K562 (cell line): ENCODE results near the gene GRWD1. TPM values are rescaled to one million over a fixed set of nuclear protein-coding genes. Genes with fewer than 3 reads are reported as not detected.
A peak's percentile ranks its signal among the peaks of the same experiment; 100 is the strongest.

Experiments
- ATAC-seq: fragments of 200-7000 bp; cut with Tn5 transposase; 3 replicates; pipeline ENCODE4 v1.9.1; 2020; ENCODE audit warnings: moderate library complexity
- Bru-seq: library from RNA; stranded (reverse); fragments of 400-500 nt; gene quantifications from one replicate; lab custom pipeline; 2021; lab: Mats Ljungman, UMichigan
- BruChase-seq, 2 experiments: library from RNA; stranded (reverse); fragments of 400-500 nt; gene quantifications; one replicate each; lab custom pipeline; 2021; lab: Mats Ljungman, UMichigan
- BruUV-seq: library from RNA; stranded (reverse); fragments of 400-500 nt; replicated peaks from 2 replicates; lab custom pipeline; 2021; lab: Mats Ljungman, UMichigan
- CTCF ChIA-PET: fragments of 300-600 bp; formaldehyde crosslinking; extraction: SDS; loops from one replicate; lab custom pipeline; 2021; ENCODE audit warnings: low intra/inter-chr PET ratio; lab: Yijun Ruan, JAX
- POLR2A ChIA-PET: fragments of 300-600, 350-650 bp; sonication (Branson Sonifier 250); formaldehyde crosslinking; extraction: SDS; loops from one replicate; lab custom pipeline; 2021; ENCODE audit warnings: antibody characterized with exemption, inconsistent platforms; lab: Yijun Ruan, JAX
- DNase-seq, 4 experiments: peaks; one replicate each; pipeline versions ENCODE4 v3.0.0 to v3.0.0-alpha.2; 2011 to 2018; ENCODE audit warnings: low spot score in 3 of 4, mixed read lengths in 3 of 4; ENCODE audit errors: extremely low read depth in 1 of 4
- FAIRE-seq: peaks from 2 replicates; lab custom pipeline; 2011; peaks lifted over from hg19 to GRCh38; lab: Jason Lieb, UNC
- H2AFZ ChIP-seq: 2 replicates; pipeline ENCODE4 v1.6.0; 2011; ENCODE audit warnings: low read depth, low read length, control low read depth, inconsistent platforms
- H3K27ac ChIP-seq: fragments of 200-600 bp; 3 replicates; pipeline ENCODE4 v1.8.0; 2011; ENCODE audit warnings: low read depth, mild to moderate bottlenecking, control low read depth, inconsistent platforms, low read length, moderate library complexity, mixed read lengths; ENCODE audit errors: extremely low read depth
- H3K27me3 ChIP-seq, 2 experiments: fragments of 300-600 bp in 1 of 2; 2 replicates in 1 of 2; 3 replicates in 1 of 2; pipeline versions ENCODE4 v1.6.0 to v1.8.0; 2011; ENCODE audit warnings: inconsistent platforms in 2 of 2, low read length in 2 of 2, mild to moderate bottlenecking in 1 of 2, mixed read lengths in 1 of 2, moderate library complexity in 1 of 2; ENCODE audit not compliant: control insufficient read depth in 2 of 2, insufficient read depth in 2 of 2
- H3K36me3 ChIP-seq: fragments of 300-600 bp; 3 replicates; pipeline ENCODE4 v1.8.0; 2011; ENCODE audit warnings: mild to moderate bottlenecking, low read length, inconsistent platforms; ENCODE audit not compliant: control insufficient read depth, insufficient read depth
- H3K4me1 ChIP-seq, 2 experiments: fragments of 200-600 bp in 1 of 2; replicated peaks in 1 of 2; 2 replicates in 1 of 2; 3 replicates in 1 of 2; pipeline versions ENCODE4 v1.5.1 to v1.8.0; 2011; ENCODE audit warnings: inconsistent platforms in 2 of 2, low read length in 2 of 2, mild to moderate bottlenecking in 1 of 2, mixed read lengths in 1 of 2, moderate library complexity in 1 of 2; ENCODE audit not compliant: control insufficient read depth in 2 of 2, insufficient read depth in 2 of 2
- H3K4me2 ChIP-seq: 2 replicates; pipeline ENCODE4 v1.6.1; 2011; ENCODE audit warnings: low read length, control low read depth, inconsistent platforms, mixed read lengths; ENCODE audit not compliant: insufficient read depth
- H3K4me3 ChIP-seq: fragments of 200-600 bp; sonication (generic), shearing (Covaris generic); 2 replicates; pipeline ENCODE4 v1.5.1; 2016; ENCODE audit warnings: control low read depth, inconsistent platforms
- H3K79me2 ChIP-seq: fragments of 200-600 bp; 3 replicates; pipeline ENCODE4 v1.8.0; 2011; ENCODE audit warnings: low read length, inconsistent platforms; ENCODE audit not compliant: control insufficient read depth, insufficient read depth
- H3K9ac ChIP-seq, 2 experiments: 2 replicates each; pipeline versions ENCODE4 v1.6.0 to v1.6.1; 2011; ENCODE audit warnings: low read depth in 2 of 2, low read length in 2 of 2, control low read depth in 1 of 2, inconsistent platforms in 1 of 2, mild to moderate bottlenecking in 1 of 2, mixed read lengths in 1 of 2; ENCODE audit not compliant: insufficient read depth in 1 of 2
- H3K9me1 ChIP-seq: one replicate; pipeline ENCODE4 v1.6.0; 2011; ENCODE audit warnings: inconsistent platforms, mild to moderate bottlenecking, low read length, moderate library complexity; ENCODE audit not compliant: control insufficient read depth, insufficient read depth
- H3K9me3 ChIP-seq: replicated peaks from 2 replicates; pipeline ENCODE4 v1.5.1; 2011; ENCODE audit warnings: low read depth, low read length, inconsistent platforms; ENCODE audit not compliant: control insufficient read depth, insufficient read depth
- H4K20me1 ChIP-seq: replicated peaks from 2 replicates; pipeline ENCODE4 v1.6.1; 2011; ENCODE audit warnings: low read length, inconsistent platforms, mixed read lengths; ENCODE audit not compliant: control insufficient read depth, insufficient read depth
- CREB3 ChIP-seq: fragments of 450-650 bp; conservative IDR thresholded peaks from 2 replicates; pipeline ENCODE4 v1.6.1; 2016; ENCODE audit warnings: missing genetic modification characterization, low read depth, mild to moderate bottlenecking, missing compliant biosample characterization, moderate library complexity
- DPF2 ChIP-seq: fragments of 450-650 bp; IDR thresholded peaks from 2 replicates; pipeline ENCODE4 v1.6.1; 2016
- KLF16 ChIP-seq: IDR thresholded peaks from 2 replicates; pipeline ENCODE4 v1.6.1; 2016; ENCODE audit warnings: antibody characterized with exemption
- PKNOX1 ChIP-seq: fragments of 450-650 bp; IDR thresholded peaks from 2 replicates; pipeline ENCODE4 v1.6.1; 2016
- TAF7 ChIP-seq: fragments of 450-650 bp; IDR thresholded peaks from 2 replicates; pipeline ENCODE4 v1.6.1; 2016; ENCODE audit warnings: missing genetic modification characterization, missing compliant biosample characterization
- TBL1XR1 ChIP-seq, 2 experiments: IDR thresholded peaks; 2 replicates each; pipeline ENCODE4 v1.6.1; 2012; ENCODE audit warnings: improper control_type of control experiment in 2 of 2, low read length in 2 of 2, mild to moderate bottlenecking in 1 of 2
- TRIM24 ChIP-seq, 2 experiments: fragments of 450-650 bp; IDR thresholded peaks; 2 replicates each; pipeline ENCODE4 v1.6.1; 2016
- TRIM28 ChIP-seq: fragments of 450-650 bp; IDR thresholded peaks from 2 replicates; pipeline ENCODE4 v1.6.1; 2017
- USF1 ChIP-seq: sonication (generic); formaldehyde crosslinking; IDR thresholded peaks from 2 replicates; pipeline ENCODE4 v1.9.0; 2022; ENCODE audit warnings: mild to moderate bottlenecking, missing genetic modification reagents
- ZBTB43 ChIP-seq: sonication (generic); formaldehyde crosslinking; IDR thresholded peaks from 2 replicates; pipeline ENCODE4 v1.8.0; 2023; ENCODE audit warnings: mild to moderate bottlenecking, missing genetic modification reagents
- ZNF507 ChIP-seq: conservative IDR thresholded peaks from 2 replicates; pipeline ENCODE4 v1.6.1; 2017; ENCODE audit warnings: missing genetic modification characterization, missing compliant biosample characterization
- ZSCAN29 ChIP-seq: fragments of 450-650 bp; IDR thresholded peaks from 2 replicates; pipeline ENCODE4 v1.6.1; 2017
- WGBS: fragments of 100-300 bp; shearing (Covaris generic); methylation state at CpG from one replicate; pipeline ENCODE4 v1.1.6; 2016; ENCODE audit warnings: low coverage, mixed read lengths; ENCODE audit not compliant: insufficient coverage; ENCODE audit errors: missing lambda C conversion rate; 5-methylcytosine and 5-hydroxymethylcytosine counted together
- in situ Hi-C: fragments of 300-500 bp; cut with MboI; formaldehyde crosslinking; loops from 4 replicates; pipeline ENCODE4 v1.15.0; 2018; ENCODE audit warnings: inconsistent platforms, mixed read lengths
- intact Hi-C: fragments of 100-400 bp; cut with micrococcal nuclease; formaldehyde crosslinking; loops from 2 replicates; pipeline ENCODE4 v1.14.2; 2022
- long read RNA-seq, 3 experiments: library from polyadenylated mRNA in 2 of 3; library from RNA in 1 of 3; unstranded in 2 of 3; stranded (forward) in 1 of 3; transcript quantifications; one replicate each; pipeline ENCODE4 v2.0.0, GENCODE V29; 2019 to 2022
- polyA minus RNA-seq, 3 experiments: library from RNA; depleted of rRNA, polyadenylated mRNA; stranded (reverse); fragments of >200 nt; gene quantifications; 2 replicates each; pipeline ENCODE4 v1.2.3, GENCODE V29; 2011
- polyA plus RNA-seq, 8 experiments: library from polyadenylated mRNA; depleted of rRNA in 4 of 8; stranded (reverse) in 5 of 8; unstranded in 3 of 8; fragments of >200 nt; fragmentation: Nextera tagmentation in 2 of 8; fragmentation: Illumina TruSeq in 1 of 8; extraction: Ambion mirVana in 2 of 8; extraction: Trizol in 1 of 8; gene quantifications; 2 replicates each; pipeline versions ENCODE4 v1.2.1 to v1.2.3, GENCODE V29; 2011 to 2014; ENCODE audit warnings: inconsistent platforms in 1 of 8, missing spikeins in 1 of 8
- total RNA-seq, 7 experiments: library from RNA; depleted of rRNA in 6 of 7; stranded (reverse); fragments of >200 nt in 6 of 7; fragmentation: Illumina TruSeq in 2 of 7; extraction: Trizol in 2 of 7; gene quantifications; 2 replicates each; pipeline versions ENCODE4 v1.2.1 to v1.2.3, GENCODE V29; 2011 to 2021; ENCODE audit warnings: low replicate concordance in 1 of 7

The GRWD1 gene
- total RNA-seq (2011; cell fraction: chromatin; rRNA removed; ENCODE audit: low replicate concordance) = 26.3 and 57.2 TPM in 2 replicates
- total RNA-seq (2011; cell fraction: nucleolus; rRNA removed) = 42.0 and 43.3 TPM in 2 replicates
- total RNA-seq (2011; cell fraction: nucleoplasm; rRNA removed) = 29.6 and 33.7 TPM in 2 replicates
- total RNA-seq (2014; rRNA removed) (44.0 and 48.7 TPM in 2 replicates), total RNA-seq (2014; rRNA removed; fragmentation: Illumina TruSeq; extraction: Trizol) (20.4 and 21.2 TPM in 2 replicates), total RNA-seq (2015; rRNA removed; fragmentation: Illumina TruSeq; extraction: Trizol) (47.2 and 50.6 TPM in 2 replicates), total RNA-seq (2021) (87.2 and 88.2 TPM in 2 replicates), polyA plus RNA-seq (2011; rRNA removed) (22.2 and 22.4 TPM in 2 replicates), polyA plus RNA-seq (2014; fragmentation: Illumina TruSeq; extraction: Trizol) (24.5 and 44.3 TPM in 2 replicates), polyA plus RNA-seq (2014; fragmentation: Nextera tagmentation; extraction: Ambion mirVana) (1 to 10 TPM; 1.5 to 2.6 TPM), polyA plus RNA-seq (2014; rRNA removed) (51.4 and 55.4 TPM in 2 replicates), polyA minus RNA-seq (2011; rRNA and poly(A)+ RNA removed) (11.4 and 14.9 TPM in 2 replicates), Bru-seq, nascent RNA (percentile 80 among the genes with signal in this experiment), BruChase-seq, experiment 1, labeled RNA remaining after a 2-hour chase (percentile 80 among the genes with signal in this experiment), BruChase-seq, experiment 2, labeled RNA remaining after a 6-hour chase (percentile 86 among the genes with signal in this experiment)
- 20.0 and 52.3 TPM in 2 replicates for polyA plus RNA-seq (2011; cell fraction: cytosol; rRNA removed)
- polyA plus RNA-seq (2011; cell fraction: nucleus; rRNA removed) = 13.5 and 20.7 TPM in 2 replicates
- polyA plus RNA-seq (2012) = 26.6 and 47.2 TPM in 2 replicates
- polyA minus RNA-seq (2011; cell fraction: cytosol; rRNA and poly(A)+ RNA removed) = 25.1 and 33.2 TPM in 2 replicates
- 12.3 and 17.1 TPM in 2 replicates for polyA minus RNA-seq (2011; cell fraction: nucleus; rRNA and poly(A)+ RNA removed)
- long read RNA-seq, experiment 1, full-length matches to known transcripts = 653 of 747 reads
- long read RNA-seq, experiment 1, partial matches to known transcripts = 71 of 747 reads
- long read RNA-seq, experiment 1, other reads (novel, unspliced or antisense) = 23 of 747 reads
- long read RNA-seq, experiment 2, full-length matches to known transcripts = 80 of 125 reads
- long read RNA-seq, experiment 2, partial matches to known transcripts = 41 of 125 reads
- long read RNA-seq, experiment 2, other reads (novel, unspliced or antisense) = 4 of 125 reads
- long read RNA-seq, experiment 3, full-length matches to known transcripts = 140 of 163 reads
- long read RNA-seq, experiment 3, partial matches to known transcripts = 15 of 163 reads
- long read RNA-seq, experiment 3, other reads (novel, unspliced or antisense) = 8 of 163 reads

GRCh38 chr19:48445606-48446481 is at the start of gene GRWD1:
GRWD1 (plus strand) TSS chr19:48445983; CDS start chr19:48446006, 23 bp downstream.
- Histone ChIP-seq H4K20me1 (no peaks in the 10 kb centered on the region), H3K27ac (peak within 1 kb of the TSS; percentile 84), H3K4me3 (peak within 1 kb of the TSS; percentile 97), H3K27me3 (no peaks in the 10 kb centered on the region), H3K36me3 (peaks cover 67% of the 10 kb centered on the region), H3K9ac (peak within 1 kb of the TSS; percentile 97 to 98), H3K9me3 (no peaks in the 10 kb centered on the region), H3K4me1 (peaks cover 12 to 22% of the 10 kb centered on the region in 2 experiments), H3K79me2 (peaks cover 32% of the 10 kb centered on the region), H3K4me2 (peak within 1 kb of the TSS; percentile 97), H2AFZ (peak within 1 kb of the TSS; percentile 91), H3K9me1 (no peaks in the 10 kb centered on the region)
- under 1% methylated on average over 59 of the region's 61 CpGs for WGBS
- ChIA-PET CTCF (interaction anchor here (0.7 to 1.0 kb wide), 2 partner anchors 56 to 983 kb away, joined by 3 read pairs; no protein-coding TSS in a partner anchor), POLR2A (interaction anchor here (0.6 to 4.7 kb wide), 7 partner anchors 8 to 179 kb away, joined by 3 to 25 read pairs (median 3); no protein-coding TSS in a partner anchor)
- DNase-seq (peak; percentile 85 to 98 (median 90)), FAIRE-seq (peak; percentile 100), ATAC-seq (peak; percentile 95)
- in situ Hi-C loops = no loop called here
- TSS peak; percentile 67 for BruUV-seq
- intact Hi-C loops = no loop called here
- TF ChIP-seq ZBTB43 (CRISPR knock-in tag) = no peak
- no peak for TF ChIP-seq CREB3 (tag)
- no peak for TF ChIP-seq TBL1XR1 (IDR thresholded peaks at IDR 0.05; ENCODE audit: low read length in 2 of 2)
- TF ChIP-seq DPF2 = no peak
- no peak for TF ChIP-seq TAF7 (tag)
- TF ChIP-seq ZSCAN29 = 0 out of 2 replicates have a peak, but pooled peaks have one; percentile 10
- no peak for TF ChIP-seq KLF16
- TF ChIP-seq TRIM24 (IDR thresholded peaks at IDR 0.05) = no peak
- peak; percentile 21; the same call in 1 of the 2 replicates for TF ChIP-seq USF1 (CRISPR knock-in tag)
- TF ChIP-seq TRIM28 = peak; percentile 14; the same call in 1 of the 2 replicates
- TF ChIP-seq ZNF507 = no peak
- no peak for TF ChIP-seq PKNOX1
